Suprapubic skin (tissue), 4 donors: ENCODE measurements around the gene NOP10.

Experiments used
- CTCF ChIP-seq, 2 donors: fragments of 200-600 bp in 1 of 2; fragments of 450-650 bp in 1 of 2; sonication (generic) in 1 of 2; IDR thresholded peaks; one replicate each; pipeline ENCODE4 v1.5.1; 2016 to 2019; ENCODE audit warnings: antibody characterized with exemption in 2 of 2, mild to moderate bottlenecking in 1 of 2, moderate library complexity in 1 of 2
- EP300 ChIP-seq: sonication (generic); formaldehyde crosslinking; IDR thresholded peaks from one replicate; pipeline ENCODE4 v1.6.1; 2017; ENCODE audit warnings: antibody characterized with exemption
- POLR2A ChIP-seq, 2 donors: fragments of 450-650 bp; IDR thresholded peaks; one replicate each; pipeline ENCODE4 v1.6.1; 2017; ENCODE audit warnings: antibody characterized with exemption in 2 of 2, mild to moderate bottlenecking in 2 of 2, moderate library complexity in 2 of 2
- POLR2AphosphoS5 ChIP-seq, 3 donors: sonication (generic); formaldehyde crosslinking; IDR thresholded peaks; one replicate each; pipeline ENCODE4 v1.6.1; 2017; ENCODE audit warnings: antibody characterized with exemption in 3 of 3

GRCh38 chr15:34348735-34349300, 5.9 kb upstream of the NOP10 start:
- TF ChIP-seq CTCF (IDR thresholded peaks at IDR 0.05) (no peak), POLR2AphosphoS5 (IDR thresholded peaks at IDR 0.05) (no peak), POLR2A (IDR thresholded peaks at IDR 0.05) (no peak), EP300 (no peak)
